ENCODE results near the gene ADAR. TPM values are rescaled to one million over a fixed set of nuclear protein-coding genes. Genes with fewer than 3 reads are reported as not detected.

ADAR gene
- total RNA-seq, 1 donor from 2014 or later: 121 TPM

DNA sequence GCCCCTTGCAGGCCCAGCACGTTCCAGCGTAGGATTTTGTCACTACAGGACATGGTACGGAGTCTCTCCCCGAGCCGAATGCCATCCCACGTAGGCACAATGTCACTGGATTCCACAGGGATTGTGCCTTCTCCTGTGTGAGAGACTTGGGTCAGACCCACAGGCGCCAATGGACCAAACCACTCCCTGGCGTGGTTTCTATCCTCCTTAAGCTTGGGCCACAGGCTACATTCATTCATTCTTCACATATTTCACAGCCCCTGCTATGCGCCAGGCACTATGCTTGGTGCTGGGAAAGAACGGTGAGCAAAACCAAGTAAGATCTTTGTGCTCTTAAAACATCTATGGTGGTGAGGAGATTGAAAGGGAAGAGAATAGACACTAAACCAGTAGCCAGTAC, 21.8 kb downstream of the ADAR start:
- Histone ChIP-seq H3K27me3 (ENCODE audit: control insufficient read depth, insufficient read depth, low read length) (no peaks in the 10 kb centered on the region), H3K36me3 (ENCODE audit: control insufficient read depth, insufficient read depth, low read length) (peaks cover 9% of the 10 kb centered on the region), H3K4me3 (ENCODE audit: low read depth, low read length) (no peak overlapping the region)
- no peak for DNase-seq (ENCODE audit: low read depth)
- TF ChIP-seq CTCF (IDR thresholded peaks at IDR 0.05; ENCODE audit: insufficient read depth, low read length, poor library complexity, severe bottlenecking): no peak

GRCh38 chr1:154584267-154584994, 23.6 kb downstream of the ADAR start:
- Histone ChIP-seq H3K27me3 (ENCODE audit: control insufficient read depth, insufficient read depth, low read length) (no peaks in the 10 kb centered on the region), H3K4me3 (ENCODE audit: low read depth, low read length) (no peak overlapping the region), H3K36me3 (ENCODE audit: control insufficient read depth, insufficient read depth, low read length) (peaks cover 8% of the 10 kb centered on the region)
- no peak for TF ChIP-seq CTCF (IDR thresholded peaks at IDR 0.05; ENCODE audit: insufficient read depth, low read length, poor library complexity, severe bottlenecking)
- DNase-seq (ENCODE audit: low read depth): no peak

- DNase-seq (ENCODE audit: low read depth): no peak
- no peak overlapping the region for H3K4me3 ChIP-seq (ENCODE audit: low read depth, low read length)
- no peak for TF ChIP-seq CTCF (IDR thresholded peaks at IDR 0.05; ENCODE audit: insufficient read depth, low read length, poor library complexity, severe bottlenecking)
- no peaks in the 10 kb centered on the region for H3K27me3 ChIP-seq (ENCODE audit: control insufficient read depth, insufficient read depth, low read length)
- H3K36me3 ChIP-seq (ENCODE audit: control insufficient read depth, insufficient read depth, low read length): peaks cover 8% of the 10 kb centered on the region
These were observed 24.2 kb downstream of the ADAR start for GRCh38 chr1:154583773-154584172.

DNA sequence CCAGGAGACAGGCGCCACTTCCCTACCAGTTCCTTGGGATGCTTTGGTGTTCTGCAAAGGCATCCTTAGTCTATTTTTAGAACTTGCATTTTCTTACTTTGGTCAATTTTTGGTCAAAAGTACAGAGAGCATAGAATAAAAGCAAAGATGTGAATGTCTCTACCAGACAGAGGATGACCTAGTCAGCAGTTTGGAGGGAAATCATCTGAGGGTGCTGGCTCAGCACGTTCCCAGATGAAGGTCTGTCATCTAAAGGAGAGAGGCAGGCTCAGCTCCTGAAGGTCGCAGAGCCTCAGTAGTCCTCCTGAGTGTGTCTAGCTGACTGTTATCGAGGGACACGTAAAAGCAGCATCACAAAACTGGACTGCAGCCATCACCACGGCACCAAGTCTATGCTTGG, 25.1 kb downstream of the ADAR start:
- DNase-seq (ENCODE audit: low read depth): no peak
- no peak for TF ChIP-seq CTCF (IDR thresholded peaks at IDR 0.05; ENCODE audit: insufficient read depth, low read length, poor library complexity, severe bottlenecking)
- no peak overlapping the region for H3K4me3 ChIP-seq (ENCODE audit: low read depth, low read length)
- no peaks in the 10 kb centered on the region for H3K27me3 ChIP-seq (ENCODE audit: control insufficient read depth, insufficient read depth, low read length)
- peaks cover 8% of the 10 kb centered on the region for H3K36me3 ChIP-seq (ENCODE audit: control insufficient read depth, insufficient read depth, low read length)

DNA sequence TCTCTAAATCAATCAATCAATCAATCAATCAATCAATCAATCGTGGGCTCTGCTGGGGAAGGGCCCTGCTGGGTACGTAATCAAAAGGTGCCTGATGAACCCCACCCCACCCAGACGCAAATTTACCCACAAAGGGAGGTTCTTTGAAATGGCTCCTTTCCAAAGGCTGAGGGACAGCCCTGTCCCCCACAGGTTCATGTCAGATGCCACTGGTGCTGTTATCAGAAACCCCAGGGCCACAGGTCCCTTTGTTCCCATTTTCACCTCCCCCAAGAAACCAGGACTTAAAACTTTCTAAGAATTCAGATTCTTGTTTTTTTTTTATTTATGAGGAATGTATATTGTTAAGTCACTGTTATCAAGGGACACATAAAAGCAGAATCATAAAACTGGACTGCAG, 26.2 kb downstream of the ADAR start:
- H3K4me3 ChIP-seq (ENCODE audit: low read depth, low read length): no peak overlapping the region
- H3K27me3 ChIP-seq (ENCODE audit: control insufficient read depth, insufficient read depth, low read length): no peaks in the 10 kb centered on the region
- no peak for DNase-seq (ENCODE audit: low read depth)
- no peak for TF ChIP-seq CTCF (IDR thresholded peaks at IDR 0.05; ENCODE audit: insufficient read depth, low read length, poor library complexity, severe bottlenecking)
- H3K36me3 ChIP-seq (ENCODE audit: control insufficient read depth, insufficient read depth, low read length): peaks cover 6% of the 10 kb centered on the region

- Histone ChIP-seq H3K4me3 (ENCODE audit: low read depth, low read length) (no peak overlapping the region), H3K27me3 (ENCODE audit: control insufficient read depth, insufficient read depth, low read length) (no peaks in the 10 kb centered on the region), H3K36me3 (ENCODE audit: control insufficient read depth, insufficient read depth, low read length) (peaks cover 4% of the 10 kb centered on the region)
- no peak for TF ChIP-seq CTCF (IDR thresholded peaks at IDR 0.05; ENCODE audit: insufficient read depth, low read length, poor library complexity, severe bottlenecking)
- DNase-seq (ENCODE audit: low read depth): no peak
These were observed 28.6 kb downstream of the ADAR start for GRCh38 chr1:154579374-154579773.

Measured in kidney epithelial cell (primary cell).